KMS-11 (cell line): ENCODE results near the gene DEPDC5.

Experiments used
- H2AFZ ChIP-seq: fragments of 200-600 bp; sonication (generic); 2 replicates; pipeline ENCODE4 v1.6.1; 2016; ENCODE audit warnings: antibody characterized with exemption, mixed run types, low read depth
- H3K27ac ChIP-seq: fragments of 200-600 bp; sonication (generic); 2 replicates; pipeline ENCODE4 v1.6.1; 2016; ENCODE audit warnings: mild to moderate bottlenecking, mixed run types
- H3K27me3 ChIP-seq: fragments of 200-600 bp; sonication (generic); 2 replicates; pipeline ENCODE4 v1.6.1; 2017; ENCODE audit warnings: mild to moderate bottlenecking, low read depth, mixed run types, moderate library complexity; ENCODE audit not compliant: insufficient read depth
- H3K36me3 ChIP-seq: fragments of 200-600 bp; sonication (generic); 2 replicates; pipeline ENCODE4 v1.6.1; 2017; ENCODE audit warnings: mild to moderate bottlenecking, mixed run types; ENCODE audit not compliant: insufficient read depth
- H3K4me1 ChIP-seq: fragments of 200-600 bp; sonication (generic); 2 replicates; pipeline ENCODE4 v1.6.1; 2016; ENCODE audit warnings: mild to moderate bottlenecking, low read depth, mixed run types; ENCODE audit not compliant: poor library complexity, severe bottlenecking
- H3K4me2 ChIP-seq: fragments of 200-600 bp; sonication (generic); 2 replicates; pipeline ENCODE4 v1.7.0; 2016; ENCODE audit warnings: mild to moderate bottlenecking, mixed run types
- H3K4me3 ChIP-seq: fragments of 200-600 bp; sonication (generic); IDR thresholded peaks from 2 replicates; pipeline ENCODE4 v1.6.1; 2017; ENCODE audit warnings: low read depth, low read length, mixed read lengths; ENCODE audit not compliant: insufficient read depth
- H3K79me2 ChIP-seq: fragments of 200-600 bp; sonication (generic); 2 replicates; pipeline ENCODE4 v1.6.1; 2016; ENCODE audit warnings: low read depth, mixed run types; ENCODE audit not compliant: insufficient read depth
- H3K9ac ChIP-seq: fragments of 200-600 bp; sonication (generic); 2 replicates; pipeline ENCODE4 v1.6.1; 2016; ENCODE audit warnings: mild to moderate bottlenecking, mixed run types
- H4K20me1 ChIP-seq: fragments of 200-600 bp; sonication (generic); 2 replicates; pipeline ENCODE4 v1.6.1; 2016; ENCODE audit warnings: mild to moderate bottlenecking, mixed run types; ENCODE audit not compliant: insufficient read depth
- CTCF ChIP-seq: fragments of 200-600 bp; sonication (generic); conservative IDR thresholded peaks from 2 replicates; pipeline ENCODE4 v1.6.1; 2017; ENCODE audit warnings: low read depth, mild to moderate bottlenecking, antibody characterized with exemption, low read length, moderate library complexity, mixed read lengths

The DEPDC5 gene

GRCh38 chr22:31838917-31839316 lies 85.1 kb downstream of the DEPDC5 start:
- no peak for TF ChIP-seq CTCF

GRCh38 chr22:31839986-31840385 lies 86.2 kb downstream of the DEPDC5 start:
- Histone ChIP-seq H3K4me2 (no peak overlapping the region), H2AFZ (no peak overlapping the region), H4K20me1 (no peaks in the 10 kb centered on the region), H3K36me3 (no peaks in the 10 kb centered on the region), H3K27ac (no peak overlapping the region), H3K27me3 (no peaks in the 10 kb centered on the region), H3K79me2 (no peaks in the 10 kb centered on the region), H3K4me3 (no peak overlapping the region), H3K4me1 (no peaks in the 10 kb centered on the region), H3K9ac (no peak overlapping the region)
- TF ChIP-seq CTCF, result no peak

More at GRCh38 chr22:31838917-31839316, 85.1 kb downstream of the DEPDC5 start:
- Histone ChIP-seq H3K4me1 (no peaks in the 10 kb centered on the region), H2AFZ (no peak overlapping the region), H4K20me1 (no peaks in the 10 kb centered on the region), H3K27me3 (no peaks in the 10 kb centered on the region), H3K4me3 (no peak overlapping the region), H3K9ac (no peak overlapping the region), H3K79me2 (no peaks in the 10 kb centered on the region), H3K4me2 (no peak overlapping the region), H3K27ac (no peak overlapping the region), H3K36me3 (no peaks in the 10 kb centered on the region)

GRCh38 chr22:31840585-31840984 lies 86.8 kb downstream of the DEPDC5 start:
- no peak for TF ChIP-seq CTCF

GRCh38 chr22:31841078-31841827 lies 87.4 kb downstream of the DEPDC5 start:
- no peak overlapping the region for H3K9ac ChIP-seq
- no peaks in the 10 kb centered on the region for H4K20me1 ChIP-seq
- no peak overlapping the region for H3K4me2 ChIP-seq
- TF ChIP-seq CTCF, result no peak
- no peak overlapping the region for H3K4me3 ChIP-seq
- no peak overlapping the region for H3K27ac ChIP-seq
- no peaks in the 10 kb centered on the region for H3K36me3 ChIP-seq
- H2AFZ ChIP-seq, result no peak overlapping the region
- H3K27me3 ChIP-seq, result no peaks in the 10 kb centered on the region
- H3K79me2 ChIP-seq, result no peaks in the 10 kb centered on the region
- H3K4me1 ChIP-seq, result no peaks in the 10 kb centered on the region

More at GRCh38 chr22:31840585-31840984, 86.8 kb downstream of the DEPDC5 start:
- Histone ChIP-seq H3K36me3 (no peaks in the 10 kb centered on the region), H3K79me2 (no peaks in the 10 kb centered on the region), H2AFZ (no peak overlapping the region), H3K4me2 (no peak overlapping the region), H3K27me3 (no peaks in the 10 kb centered on the region), H3K27ac (no peak overlapping the region), H3K4me1 (no peaks in the 10 kb centered on the region), H3K9ac (no peak overlapping the region), H4K20me1 (no peaks in the 10 kb centered on the region), H3K4me3 (no peak overlapping the region)
